ENCODE results near the gene IFT20. TPM values are rescaled to one million over a fixed set of nuclear protein-coding genes. Genes with fewer than 3 reads are reported as not detected.

The IFT20 gene
- total and polyA plus RNA-seq, 3 donors from 2014 or later: 79.8 to 104 (median 94.8) TPM

- WGBS, 2 donors: 49 to 53% methylated on average over 21 of the region's 21 CpGs
- intact Hi-C loops (cut with DNase I; ENCODE audit: low total_unique reads): no loop called here
- H3K4me1 ChIP-seq: peaks cover 29% of the 10 kb centered on the region
- peak overlapping the region; percentile 26 to 92 for H3K27ac ChIP-seq
- no peaks in the 10 kb centered on the region for H3K27me3 ChIP-seq
- TF ChIP-seq CTCF (IDR thresholded peaks at IDR 0.05) (no peak), POLR2A (IDR thresholded peaks at IDR 0.05) (no peak)
- H3K4me3 ChIP-seq: peak overlapping the region in 1 of 2 donors; percentile 76
- H3K9me3 ChIP-seq: no peaks in the 10 kb centered on the region
- peak; percentile 20 for DNase-seq
- H3K36me3 ChIP-seq (ENCODE audit: low read depth, missing control alignments): no peaks in the 10 kb centered on the region
Measured at GRCh38 chr17:28317099-28317965, 17.9 kb downstream of the IFT20 start.

GRCh38 chr17:28315846-28316705 is 19.2 kb downstream of the IFT20 start:
- WGBS, 2 donors: 83 to 87% methylated on average over 4 of the region's 4 CpGs
- peak overlapping the region in 1 of 2 donors; percentile 92 for H3K27ac ChIP-seq
- no peak overlapping the region for H3K4me3 ChIP-seq
- no peaks in the 10 kb centered on the region for H3K9me3 ChIP-seq
- H3K4me1 ChIP-seq: peaks cover 29% of the 10 kb centered on the region
- DNase-seq: peak; percentile 12
- TF ChIP-seq POLR2A (IDR thresholded peaks at IDR 0.05): no peak
- TF ChIP-seq CTCF (IDR thresholded peaks at IDR 0.05): no peak
- H3K27me3 ChIP-seq: no peaks in the 10 kb centered on the region
- H3K36me3 ChIP-seq (ENCODE audit: low read depth, missing control alignments): no peaks in the 10 kb centered on the region
- intact Hi-C loops (cut with DNase I; ENCODE audit: low total_unique reads): no loop called here

- Histone ChIP-seq H3K4me1 (peaks cover 18% of the 10 kb centered on the region), H3K36me3 (ENCODE audit: low read depth, missing control alignments) (no peaks in the 10 kb centered on the region), H3K27me3 (no peaks in the 10 kb centered on the region), H3K4me3 (no peak overlapping the region), H3K9me3 (no peaks in the 10 kb centered on the region), H3K27ac (no peak overlapping the region)
- intact Hi-C loops (cut with DNase I; ENCODE audit: low total_unique reads): no loop called here
- TF ChIP-seq POLR2A (IDR thresholded peaks at IDR 0.05) (no peak), CTCF (IDR thresholded peaks at IDR 0.05) (no peak)
- 87 to 91% methylated on average over 2 of the region's 2 CpGs for WGBS, 2 donors
- no peak for DNase-seq
Measured at GRCh38 chr17:28313841-28314240, 21.4 kb downstream of the IFT20 start.

- no peaks in the 10 kb centered on the region for H3K36me3 ChIP-seq (ENCODE audit: low read depth, missing control alignments)
- H3K9me3 ChIP-seq: no peaks in the 10 kb centered on the region
- DNase-seq: peak; percentile 43
- peak overlapping the region in 1 of 2 donors; percentile 73 for H3K27ac ChIP-seq
- peak overlapping the region; percentile 9 to 59 for H3K4me3 ChIP-seq
- no peaks in the 10 kb centered on the region for H3K4me1 ChIP-seq
- WGBS, 2 donors: 35 to 54% methylated on average over 15 to 38 of the region's 38 CpGs
- TF ChIP-seq POLR2A (IDR thresholded peaks at IDR 0.05) (no peak), CTCF (IDR thresholded peaks at IDR 0.05) (no peak)
- intact Hi-C loops (cut with DNase I; ENCODE audit: low total_unique reads): no loop called here
- no peaks in the 10 kb centered on the region for H3K27me3 ChIP-seq
Measured at GRCh38 chr17:28306954-28307401, 28.3 kb downstream of the IFT20 start.
